GM21447 (cell line): ENCODE measurements around the gene TTC39A.

Experiments
- ATAC-seq: cut with Tn5 transposase; IDR thresholded peaks from one replicate; pipeline ENCODE4 v1.9.1; 2021; ENCODE audit not compliant: unreplicated experiment

Gene TTC39A

DNA sequence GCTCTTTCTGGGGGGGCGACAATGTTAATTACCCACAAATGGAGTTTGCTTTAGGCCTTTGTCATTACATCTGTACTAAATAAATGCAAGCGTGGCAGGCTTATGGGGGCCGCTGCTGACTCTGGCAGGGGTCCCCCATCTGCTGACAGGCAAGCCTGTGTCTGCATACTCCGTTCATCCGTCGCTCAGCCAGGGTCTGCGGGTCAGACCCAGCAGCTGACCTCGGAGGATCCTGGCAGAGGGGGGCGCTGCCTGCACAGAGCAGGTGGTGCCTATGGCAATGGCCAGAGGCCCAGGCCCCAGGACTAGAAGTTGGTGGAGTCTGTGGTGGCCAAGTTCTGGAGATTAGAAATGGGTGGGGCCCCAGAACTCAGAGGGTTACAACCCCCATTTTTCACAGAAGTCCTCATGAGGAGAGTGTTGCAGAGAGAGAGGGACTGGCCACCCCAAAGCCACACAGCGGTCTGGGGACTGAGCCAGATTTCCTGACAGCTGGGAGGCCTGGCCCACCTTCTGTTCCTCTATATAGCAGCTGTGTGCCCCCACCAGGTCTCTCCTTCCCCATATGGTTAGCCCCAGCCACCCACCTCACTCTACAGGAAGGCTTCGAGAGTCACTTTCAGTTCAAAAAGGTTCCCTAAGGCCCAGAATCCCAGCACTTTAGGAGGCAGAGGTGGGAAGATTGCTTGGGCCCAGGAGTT is 31.0 kb downstream of the TTC39A start:
- no peak for ATAC-seq

DNA sequence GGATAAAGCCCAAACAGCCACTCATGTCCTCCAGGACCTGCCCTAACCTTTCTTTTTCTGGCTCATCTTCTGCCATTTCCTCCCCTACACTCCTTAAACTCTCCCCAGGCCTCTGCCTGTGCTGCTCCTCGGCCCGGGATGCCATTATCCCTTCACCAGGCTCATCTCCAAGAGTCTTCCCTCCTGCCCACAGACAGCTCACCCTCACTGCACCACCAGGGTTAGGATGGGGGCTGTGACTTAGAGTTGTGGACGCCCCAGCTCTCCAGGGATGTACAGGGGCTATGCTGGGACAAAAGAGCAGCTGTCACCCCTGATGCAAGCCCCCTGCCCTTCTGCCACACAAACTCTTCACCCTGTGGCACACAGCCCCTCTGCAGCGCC is 32.0 kb downstream of the TTC39A start:
- ATAC-seq = no peak

DNA sequence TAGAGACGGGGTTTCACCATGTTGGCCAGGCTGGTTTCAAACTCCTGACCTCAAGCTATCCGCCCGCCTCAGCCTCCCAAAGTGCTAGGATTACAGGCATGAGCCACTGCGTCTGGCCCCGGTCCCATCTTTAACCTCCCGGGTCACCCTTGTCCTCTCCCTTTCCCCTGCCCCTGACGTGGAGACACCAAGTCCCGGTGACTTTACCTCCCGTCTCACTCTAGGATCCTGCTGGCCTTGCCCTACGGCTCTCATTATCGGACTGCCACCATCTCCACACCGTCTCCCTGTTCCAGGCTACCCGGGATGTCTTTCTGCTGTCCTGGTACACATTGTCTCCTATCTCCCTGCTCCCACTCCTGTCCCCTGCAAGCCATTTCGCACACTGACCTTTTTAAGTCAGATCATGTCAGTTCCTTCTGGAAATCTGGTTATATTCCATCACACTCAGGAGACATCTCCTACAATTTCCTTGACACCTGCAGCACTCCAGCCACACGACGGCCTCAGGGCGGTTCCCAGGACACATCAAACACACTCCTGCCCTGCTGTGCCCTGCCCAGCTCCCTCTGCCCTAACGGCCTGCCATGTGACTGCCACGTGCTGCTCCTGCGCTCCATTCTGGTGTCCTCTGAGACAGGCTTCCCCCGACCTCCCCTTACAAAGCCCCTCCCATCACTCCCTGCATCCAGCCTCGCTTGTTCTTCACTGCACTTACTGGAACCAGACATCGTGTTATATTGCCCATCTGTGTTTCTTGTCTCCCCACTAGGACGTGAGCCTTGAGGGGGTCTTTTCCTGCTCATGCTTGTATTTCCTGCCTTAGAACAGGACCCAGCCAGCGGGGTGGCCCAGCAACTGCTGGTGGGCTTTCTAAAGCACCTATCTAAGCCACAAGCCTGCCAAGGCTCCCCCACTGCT is 32.7 kb downstream of the TTC39A start:
- ATAC-seq = no peak

DNA sequence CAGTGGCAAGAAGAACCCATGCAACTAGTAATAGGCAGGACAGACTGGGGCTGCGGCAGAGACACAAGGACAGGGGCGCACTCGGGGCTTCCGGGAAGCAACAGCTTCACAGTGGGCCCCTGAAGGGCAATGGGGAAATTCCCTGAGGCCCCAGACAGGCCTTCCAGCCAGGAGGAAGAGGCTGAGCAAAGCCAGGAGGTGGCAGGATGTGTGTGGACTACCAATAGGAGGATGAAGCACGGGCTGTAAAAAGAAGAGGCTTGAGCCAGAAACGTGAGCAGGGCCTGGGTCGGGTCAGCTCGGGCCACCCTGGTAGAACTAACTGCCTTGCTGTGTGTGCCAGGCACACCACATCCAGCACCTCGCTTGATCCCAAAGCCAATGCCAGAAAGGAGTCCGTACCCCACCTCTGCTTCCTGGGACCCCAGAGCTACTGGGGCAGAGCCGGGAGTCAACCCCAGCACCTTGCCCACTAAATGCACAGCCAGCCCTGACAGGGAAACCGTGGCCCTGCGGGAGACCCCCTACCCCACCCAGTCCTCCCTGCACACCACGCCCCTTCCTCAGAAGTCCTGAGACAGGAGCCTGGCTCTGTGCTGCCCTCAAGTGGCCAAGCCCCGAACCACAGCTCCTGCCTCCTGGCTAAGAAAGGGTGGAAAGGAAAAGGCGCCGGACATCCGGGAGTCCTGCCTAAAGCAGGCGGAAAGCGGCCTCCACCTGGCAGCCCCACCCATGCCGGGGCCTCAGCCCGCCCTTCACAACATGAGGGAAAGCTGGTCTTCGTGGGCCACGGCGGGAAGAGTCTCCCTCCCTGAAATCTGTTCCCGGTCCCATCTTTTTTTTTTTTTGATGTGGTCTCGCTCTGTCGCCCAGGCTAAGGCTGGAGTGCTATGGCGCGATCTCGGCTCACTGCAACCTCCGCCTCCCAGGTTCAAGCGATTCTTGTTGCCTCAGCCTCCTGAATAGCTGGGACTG is 33.7 kb downstream of the TTC39A start:
- peak; percentile 53 for ATAC-seq

DNA sequence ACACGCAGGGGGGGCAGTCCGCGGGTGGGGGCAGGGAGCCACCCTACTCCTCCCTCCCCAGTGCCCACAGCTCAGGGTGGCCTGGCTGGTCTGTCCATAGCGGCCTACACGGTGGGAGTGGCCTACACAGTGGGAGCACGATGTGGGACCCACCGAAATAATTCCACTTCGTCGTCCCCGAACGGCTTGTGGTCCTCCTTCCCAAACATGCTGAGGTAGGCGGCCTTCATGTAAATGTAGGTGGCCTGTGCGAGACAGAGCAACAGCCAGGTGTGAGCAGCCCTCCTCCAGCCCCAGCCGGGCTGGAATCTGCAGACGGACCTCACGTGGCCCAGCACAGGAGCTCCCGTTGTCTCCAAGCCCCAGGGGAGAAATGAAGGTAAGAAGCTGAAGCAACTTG is 34.4 kb downstream of the TTC39A start:
- no peak for ATAC-seq

DNA sequence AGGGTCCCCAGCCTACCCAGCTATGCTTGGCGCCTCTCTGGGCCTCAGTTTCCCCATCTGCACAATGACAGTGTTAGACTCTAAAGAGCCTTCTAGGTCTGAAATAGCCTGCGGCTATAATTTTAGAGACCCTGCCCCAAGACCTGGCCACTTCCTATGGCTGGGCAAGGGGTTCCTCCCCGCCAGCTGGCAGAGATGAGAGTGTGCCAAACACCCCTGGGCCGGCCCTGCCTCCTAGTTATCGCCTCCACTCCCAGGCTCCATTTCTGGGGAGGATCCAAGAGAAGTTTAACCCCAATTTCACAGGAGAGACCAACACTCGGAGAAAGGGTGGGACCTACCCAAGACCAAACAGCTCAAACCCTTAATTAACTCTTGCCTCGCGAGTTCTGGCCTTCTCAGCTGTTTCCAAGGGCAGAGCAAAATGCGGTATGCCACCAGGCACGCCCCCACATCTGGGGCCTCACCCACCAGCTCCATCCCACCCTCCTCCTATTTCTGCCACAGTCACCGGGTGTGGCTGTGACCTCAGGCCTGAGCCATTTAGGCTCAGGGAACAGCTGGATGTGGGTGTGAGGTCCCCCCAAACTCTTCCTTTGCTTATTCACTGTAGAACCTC is 35.7 kb downstream of the TTC39A start:
- ATAC-seq = no peak

DNA sequence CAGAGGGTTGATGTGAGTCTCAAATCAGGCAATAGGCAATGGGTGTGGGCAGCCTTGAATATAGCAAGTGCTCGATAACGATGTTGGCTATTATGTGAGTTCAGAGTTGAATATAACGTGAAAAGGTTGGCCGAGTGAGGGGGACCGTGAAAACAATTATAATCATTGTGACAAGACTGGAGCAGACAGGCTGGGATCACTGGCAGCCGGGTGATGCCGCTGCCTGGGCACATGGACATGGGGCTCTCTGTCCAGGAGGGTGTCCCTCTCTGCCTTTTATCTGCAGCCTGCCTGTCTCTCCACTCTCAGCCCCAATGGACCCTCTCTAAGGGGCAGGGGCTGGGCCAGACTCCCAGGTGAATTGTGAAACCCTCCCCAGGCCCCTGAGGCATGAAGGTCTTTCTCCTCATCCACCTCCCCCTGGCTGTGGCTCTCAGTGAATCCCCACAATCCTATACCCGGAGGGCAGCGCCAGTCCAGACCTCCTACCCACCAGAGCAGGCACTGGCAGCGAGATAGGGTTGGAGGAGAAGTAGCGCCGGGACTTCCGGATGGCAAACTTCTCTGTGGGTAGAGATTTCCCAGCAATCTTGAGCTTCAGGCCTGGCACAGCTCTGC is 36.4 kb downstream of the TTC39A start:
- no peak for ATAC-seq

DNA sequence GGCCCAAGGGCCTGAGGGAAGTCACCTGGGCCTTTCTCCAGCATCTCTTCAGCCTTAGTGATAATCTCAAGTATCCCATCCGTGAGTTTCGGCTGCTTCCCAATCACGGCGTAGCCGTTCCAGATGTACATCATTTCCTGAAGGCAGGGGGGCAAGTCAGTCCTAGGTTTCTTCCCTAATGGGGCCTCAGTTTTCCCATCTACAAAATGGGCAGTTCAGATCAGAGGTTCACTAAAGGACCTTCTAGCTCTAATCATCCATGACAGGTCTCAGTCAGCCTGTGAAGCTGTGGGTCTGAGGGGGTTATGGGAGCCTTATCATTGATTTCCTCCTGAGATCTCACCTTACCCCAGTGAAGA is 39.9 kb downstream of the TTC39A start:
- no peak for ATAC-seq

DNA sequence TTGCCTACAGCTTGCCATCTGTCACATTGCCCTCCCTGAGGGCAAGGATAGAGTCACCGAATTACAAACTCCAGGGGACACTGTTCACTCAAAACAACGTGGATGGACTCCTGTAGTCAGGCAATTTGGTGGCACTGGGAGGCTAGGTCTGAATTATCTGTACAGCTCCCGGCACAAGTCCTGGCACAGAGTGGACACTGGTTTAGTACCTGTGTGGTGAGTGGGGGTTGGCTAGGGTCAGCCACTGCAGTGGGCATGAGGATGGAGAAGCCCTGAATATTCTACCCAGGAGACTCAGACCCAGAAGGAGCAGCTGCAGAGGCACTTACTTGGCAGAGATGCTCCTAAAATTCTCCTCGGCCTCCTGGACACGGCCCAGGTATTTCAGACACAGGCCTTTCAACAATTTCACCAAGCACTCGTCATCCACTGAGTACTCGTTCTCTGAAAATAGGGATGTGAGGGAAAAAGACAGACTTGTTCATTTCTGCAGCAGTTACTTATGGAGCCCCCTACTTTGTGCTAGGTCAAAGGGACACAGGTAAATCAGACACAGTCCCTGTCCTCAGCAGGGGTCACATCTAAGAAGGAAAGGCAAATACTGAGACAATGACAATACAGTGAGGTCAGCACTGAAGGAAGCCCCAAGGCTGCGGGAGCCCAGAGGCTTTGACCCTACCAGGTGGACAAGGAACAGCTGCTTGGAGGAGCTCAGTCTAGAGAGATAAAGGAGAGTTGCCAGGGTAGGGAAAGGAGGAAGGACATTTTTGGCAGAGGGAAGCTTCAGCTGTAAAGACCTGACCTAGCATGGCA is 40.5 kb downstream of the TTC39A start:
- ATAC-seq = no peak

DNA sequence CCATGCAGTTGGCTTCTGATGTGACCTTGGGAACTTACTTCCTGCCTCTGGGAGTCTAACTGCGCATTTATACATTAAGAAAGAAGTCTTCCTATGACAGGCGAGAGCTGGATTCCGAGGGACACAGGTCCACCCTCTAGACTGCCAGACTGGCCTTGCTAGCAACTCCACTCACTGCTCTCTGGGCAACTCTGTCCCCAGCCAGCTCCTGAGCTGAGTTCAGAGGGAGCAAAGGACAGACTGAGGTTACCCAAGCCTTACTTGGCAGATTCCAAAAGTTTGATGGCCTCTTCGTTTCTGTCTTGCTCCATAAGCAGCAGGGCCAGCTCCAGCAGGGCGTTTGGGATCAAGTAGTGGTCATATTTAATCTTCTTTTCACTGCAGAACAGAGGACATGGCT is 41.8 kb downstream of the TTC39A start:
- no peak for ATAC-seq

DNA sequence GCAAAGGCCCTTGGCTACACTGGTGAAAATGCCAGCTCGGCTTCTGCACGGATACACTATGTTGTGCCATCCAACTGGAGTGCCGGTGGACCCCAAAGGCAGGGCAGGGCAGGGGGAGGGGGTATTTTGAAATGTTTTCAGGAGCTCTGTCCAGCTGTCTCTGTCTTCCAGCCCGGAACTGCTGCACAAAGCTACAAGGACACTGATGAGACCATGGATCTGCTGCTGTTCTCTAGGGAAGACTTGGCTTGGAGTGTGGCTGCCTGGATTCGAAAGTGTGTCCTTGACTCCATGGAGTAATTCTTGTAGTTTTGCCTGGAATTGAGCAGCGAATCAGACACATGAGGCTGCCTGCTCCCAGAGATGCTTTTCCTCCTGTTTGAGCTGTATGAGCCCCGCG is 42.4 kb downstream of the TTC39A start:
- ATAC-seq = no peak

DNA sequence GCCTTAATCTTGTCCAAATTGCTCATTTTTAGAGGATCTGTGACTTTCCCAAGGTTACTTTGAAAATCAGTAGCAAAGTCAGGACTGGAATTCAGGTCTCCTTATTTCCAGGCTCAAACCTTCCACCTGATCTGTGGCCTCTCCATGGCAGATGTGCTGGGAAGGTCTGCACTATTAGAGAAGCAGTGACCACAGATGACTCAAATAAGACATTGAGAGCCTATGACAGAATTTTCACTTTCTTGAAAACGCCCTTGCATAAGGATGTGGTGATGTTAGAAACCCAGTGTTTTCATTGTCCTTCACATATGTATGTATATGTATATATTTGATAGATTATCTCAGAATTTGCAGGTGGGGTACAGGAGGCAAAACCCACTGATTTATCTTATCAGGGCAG is 45.3 kb downstream of the TTC39A start:
- peak; percentile 92 for ATAC-seq

DNA sequence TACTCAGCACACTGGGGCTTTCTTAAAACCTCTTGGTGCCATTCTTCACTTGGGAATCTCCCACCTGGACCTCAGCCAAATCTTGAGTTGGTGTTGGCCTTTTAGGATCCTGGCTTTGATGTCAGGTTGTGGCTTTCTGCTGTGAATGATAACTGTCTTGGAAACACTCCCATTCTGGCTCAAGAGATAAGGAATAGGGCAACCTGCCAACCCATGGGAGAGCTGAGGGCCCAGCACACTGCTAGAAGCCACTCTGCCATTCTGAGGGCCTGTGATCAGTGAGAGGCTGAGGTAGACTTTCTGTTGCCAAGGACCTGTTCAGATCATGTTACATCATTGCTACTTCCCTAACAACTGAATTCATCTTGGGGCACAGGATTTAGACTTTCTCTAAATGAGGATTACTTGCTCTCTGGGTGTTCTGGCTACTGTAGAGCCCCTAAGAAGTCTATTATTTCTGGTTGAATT is 45.8 kb downstream of the TTC39A start:
- ATAC-seq = peak; percentile 35

DNA sequence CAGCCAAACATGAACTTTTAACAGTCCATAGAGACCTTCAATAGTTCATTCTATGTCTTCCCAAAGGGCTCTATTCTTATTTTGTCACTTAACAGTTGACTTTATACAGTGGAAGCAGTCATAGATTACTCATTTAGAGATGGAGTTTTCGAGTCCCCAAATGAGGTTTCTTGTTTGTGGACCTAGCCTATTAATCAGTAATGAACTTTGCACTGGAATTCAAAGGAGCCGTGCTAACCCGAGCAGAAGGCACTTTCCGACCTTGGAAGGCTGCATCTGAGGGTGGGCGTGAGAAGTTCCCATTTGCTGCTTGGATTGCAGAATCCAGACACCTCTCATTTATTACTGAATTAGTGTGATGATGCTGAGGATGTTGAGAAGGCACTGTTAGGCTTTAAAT is 46.4 kb downstream of the TTC39A start:
- ATAC-seq = no peak

DNA sequence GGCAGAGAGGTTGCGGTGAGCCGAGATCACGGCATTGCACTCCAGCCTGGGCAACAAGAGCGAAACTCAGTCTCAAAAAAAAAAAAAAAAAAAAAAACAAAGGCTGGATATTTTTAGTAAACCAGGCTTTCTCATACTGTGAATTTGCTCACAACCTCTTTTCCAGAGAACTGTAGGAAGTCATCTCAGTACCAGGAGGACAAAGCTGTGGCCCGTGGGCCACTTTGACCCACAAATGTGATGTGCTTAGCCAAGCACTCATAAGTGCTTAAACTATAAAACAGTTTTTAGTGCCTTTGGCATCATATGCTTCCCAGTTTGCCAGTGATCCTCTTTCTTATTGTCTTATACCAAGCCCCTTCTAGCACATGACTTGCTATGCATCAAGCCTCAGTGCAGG is 47.8 kb downstream of the TTC39A start:
- no peak for ATAC-seq

DNA sequence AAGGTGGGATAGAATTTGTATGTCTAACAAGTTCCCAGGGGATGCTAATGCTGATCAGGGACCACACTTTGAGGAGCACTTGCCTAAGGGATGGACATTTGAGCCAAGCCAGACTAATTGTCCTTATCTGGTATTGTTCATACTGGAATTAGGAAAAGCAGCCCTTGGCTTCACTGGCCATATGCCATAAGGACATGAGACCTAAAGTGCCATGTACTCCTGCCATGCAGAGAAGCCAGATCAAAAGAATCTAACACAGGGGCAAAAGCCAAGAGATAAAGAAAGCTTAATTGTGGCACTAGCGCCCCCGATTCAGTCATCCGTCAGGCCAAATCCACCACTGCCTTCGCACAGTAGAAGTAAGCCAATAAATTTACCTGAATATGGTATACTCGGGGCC is 48.6 kb downstream of the TTC39A start:
- ATAC-seq = no peak

DNA sequence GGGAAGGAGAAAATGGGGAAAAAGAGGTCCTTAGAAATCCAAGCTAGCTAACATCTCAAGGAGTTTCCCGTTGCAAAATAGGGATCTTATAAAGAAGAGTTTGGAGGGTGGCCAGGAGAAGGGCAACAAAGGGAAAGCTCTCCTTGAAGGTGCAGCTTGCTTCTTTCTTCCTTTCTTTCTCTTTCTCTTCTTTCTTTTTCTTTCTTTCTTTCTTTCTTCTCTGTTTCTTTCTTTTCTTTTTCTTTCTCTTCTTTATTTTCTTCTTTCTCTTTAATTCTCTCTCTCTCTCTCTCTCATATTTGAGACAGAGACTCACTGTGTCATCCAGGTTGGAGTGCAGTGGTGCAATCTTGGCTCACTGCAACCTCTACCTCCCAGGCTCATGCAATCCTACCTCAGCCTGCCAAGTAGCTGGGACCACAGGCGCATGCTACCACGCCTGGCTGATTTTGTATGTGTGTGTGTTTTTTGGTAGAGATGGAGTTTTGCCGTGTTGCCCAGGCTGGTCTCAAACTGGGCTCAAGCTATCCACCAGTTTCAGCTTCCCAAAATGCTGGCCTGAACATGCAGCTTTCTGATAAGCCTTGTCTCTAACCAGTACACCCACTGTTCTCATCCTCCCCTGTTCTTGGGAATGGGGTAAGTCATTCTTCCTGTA is 49.9 kb downstream of the TTC39A start:
- no peak for ATAC-seq

DNA sequence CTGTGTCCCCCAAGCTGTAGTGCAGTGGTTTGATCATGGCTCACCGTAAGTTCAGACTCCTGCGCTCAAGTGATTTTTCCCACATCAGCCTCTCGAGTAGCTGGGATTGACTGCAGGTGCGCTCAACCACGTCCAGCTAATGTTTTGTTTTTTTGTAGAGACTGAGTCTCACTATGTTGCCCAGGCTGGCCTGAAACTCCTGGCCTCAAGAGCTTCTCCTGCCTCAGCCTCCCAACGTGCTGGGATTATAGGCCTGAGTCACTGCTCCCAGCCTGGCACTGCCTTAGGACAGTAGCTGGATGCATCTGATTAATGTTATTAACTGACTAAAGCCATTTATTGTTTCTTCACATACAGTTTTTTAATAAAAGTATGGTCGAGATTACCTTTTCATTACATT is 54.1 kb downstream of the TTC39A start:
- ATAC-seq = no peak

DNA sequence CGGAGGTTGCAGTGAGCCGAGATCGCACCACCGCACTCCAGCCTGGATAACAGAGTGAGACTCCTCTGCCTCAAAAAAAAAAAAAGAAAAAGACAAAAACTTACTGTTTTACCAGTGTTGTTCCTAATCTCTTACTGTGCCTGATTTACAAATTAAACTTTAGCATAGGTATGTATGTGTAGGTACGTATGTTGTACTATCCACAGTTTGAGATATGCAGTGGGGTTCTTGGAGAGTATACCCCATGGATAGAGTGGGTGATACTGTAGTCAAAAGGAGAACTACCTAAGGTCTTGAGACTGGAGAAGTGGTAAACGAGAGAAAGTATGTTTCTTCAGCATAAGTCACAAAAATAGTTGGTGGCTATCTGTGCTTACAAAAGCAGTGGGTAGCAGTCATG is 55.7 kb downstream of the TTC39A start:
- no peak for ATAC-seq
